ENCODE results near the gene OGFOD3. TPM values are rescaled to one million over a fixed set of nuclear protein-coding genes. Genes with fewer than 3 reads are reported as not detected.
"Not testable (repeated sequence)": the region's sequence is repeated elsewhere in the genome, so short reads cannot be mapped to it uniquely, and the experiment has no call there.

OGFOD3 gene
- total RNA-seq, 4 donors from 2014 or later, result 15.0 to 44.4 (median 24.8) TPM

- Histone ChIP-seq H3K9me3 (no peaks in the 10 kb centered on the region), H3K27me3 (no peaks in the 10 kb centered on the region), H3K4me1 (no peaks in the 10 kb centered on the region), H3K27ac (peak overlapping the region; percentile 51 to 63), H3K36me3 (no peaks in the 10 kb centered on the region), H3K4me3 (no peak overlapping the region)
- TF ChIP-seq, protein P1, sequence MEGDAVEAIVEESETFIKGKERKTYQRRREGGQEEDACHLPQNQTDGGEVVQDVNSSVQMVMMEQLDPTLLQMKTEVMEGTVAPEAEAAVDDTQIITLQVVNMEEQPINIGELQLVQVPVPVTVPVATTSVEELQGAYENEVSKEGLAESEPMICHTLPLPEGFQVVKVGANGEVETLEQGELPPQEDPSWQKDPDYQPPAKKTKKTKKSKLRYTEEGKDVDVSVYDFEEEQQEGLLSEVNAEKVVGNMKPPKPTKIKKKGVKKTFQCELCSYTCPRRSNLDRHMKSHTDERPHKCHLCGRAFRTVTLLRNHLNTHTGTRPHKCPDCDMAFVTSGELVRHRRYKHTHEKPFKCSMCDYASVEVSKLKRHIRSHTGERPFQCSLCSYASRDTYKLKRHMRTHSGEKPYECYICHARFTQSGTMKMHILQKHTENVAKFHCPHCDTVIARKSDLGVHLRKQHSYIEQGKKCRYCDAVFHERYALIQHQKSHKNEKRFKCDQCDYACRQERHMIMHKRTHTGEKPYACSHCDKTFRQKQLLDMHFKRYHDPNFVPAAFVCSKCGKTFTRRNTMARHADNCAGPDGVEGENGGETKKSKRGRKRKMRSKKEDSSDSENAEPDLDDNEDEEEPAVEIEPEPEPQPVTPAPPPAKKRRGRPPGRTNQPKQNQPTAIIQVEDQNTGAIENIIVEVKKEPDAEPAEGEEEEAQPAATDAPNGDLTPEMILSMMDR (IDR thresholded peaks at IDR 0.05), result no peak
- no peak for TF ChIP-seq POLR2A (IDR thresholded peaks at IDR 0.05)
- no peak for DNase-seq
- intact Hi-C loops (cut with DNase I; ENCODE audit: low total_unique reads), result no loop called here
Observed at GRCh38 chr17:82348866-82349265, 69.5 kb downstream of the OGFOD3 start.

DNA sequence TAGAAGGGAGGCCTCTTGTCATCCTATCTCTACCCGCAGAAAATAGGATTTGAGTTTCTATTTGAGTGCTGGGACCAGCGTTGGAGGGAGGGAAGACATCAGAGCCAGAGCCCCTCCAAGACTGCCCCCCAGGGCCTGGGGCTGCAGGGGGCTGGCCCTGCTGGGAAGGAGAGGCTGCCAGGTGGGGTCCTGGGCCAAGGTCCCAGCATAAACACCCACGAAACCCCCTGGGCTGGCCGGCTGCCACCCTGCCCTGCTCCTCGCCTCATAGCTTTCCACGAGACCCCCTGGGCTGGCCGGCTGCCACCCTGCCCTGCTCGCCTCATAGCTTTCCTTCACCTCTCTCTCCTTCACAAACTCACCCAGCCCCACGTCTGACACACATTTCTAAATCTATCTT is 70.0 kb downstream of the OGFOD3 start:
- DNase-seq, result no peak
- TF ChIP-seq POLR2A (IDR thresholded peaks at IDR 0.05), result no peak
- H3K27me3 ChIP-seq, result no peaks in the 10 kb centered on the region
- H3K4me3 ChIP-seq, result no peak overlapping the region
- H3K36me3 ChIP-seq, result no peaks in the 10 kb centered on the region
- peak overlapping the region in 1 of 2 donors; percentile 63 for H3K27ac ChIP-seq
- no peaks in the 10 kb centered on the region for H3K4me1 ChIP-seq
- no peaks in the 10 kb centered on the region for H3K9me3 ChIP-seq
- intact Hi-C loops (cut with DNase I; ENCODE audit: low total_unique reads), result no loop called here

DNA sequence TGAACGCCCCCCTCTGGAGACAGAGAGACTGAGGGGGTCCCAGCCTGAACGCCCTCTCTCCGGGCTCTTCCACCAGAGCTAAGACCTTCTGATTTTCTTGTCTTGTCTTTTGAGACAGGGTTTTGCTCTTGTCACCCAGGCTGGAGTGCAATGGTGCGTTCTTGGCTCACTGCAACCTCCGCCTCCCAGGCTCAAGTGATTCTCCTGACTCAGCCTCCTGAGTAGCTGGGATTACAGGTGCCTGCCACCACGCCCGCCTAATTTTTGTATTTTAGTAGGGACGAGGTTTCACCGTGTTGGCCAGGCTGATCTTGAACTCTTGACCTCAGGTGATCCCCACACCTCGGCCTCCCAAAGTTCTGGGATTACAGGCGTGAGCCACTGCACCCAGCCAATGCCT is 70.4 kb downstream of the OGFOD3 start:
- intact Hi-C loops (cut with DNase I; ENCODE audit: low total_unique reads); H3K27me3 ChIP-seq; DNase-seq; H3K4me3 ChIP-seq; H3K4me1 ChIP-seq; H3K36me3 ChIP-seq; H3K9me3 ChIP-seq: not testable (repeated sequence)
- H3K27ac ChIP-seq, result peak overlapping the region in 1 of 2 donors; percentile 63

DNA sequence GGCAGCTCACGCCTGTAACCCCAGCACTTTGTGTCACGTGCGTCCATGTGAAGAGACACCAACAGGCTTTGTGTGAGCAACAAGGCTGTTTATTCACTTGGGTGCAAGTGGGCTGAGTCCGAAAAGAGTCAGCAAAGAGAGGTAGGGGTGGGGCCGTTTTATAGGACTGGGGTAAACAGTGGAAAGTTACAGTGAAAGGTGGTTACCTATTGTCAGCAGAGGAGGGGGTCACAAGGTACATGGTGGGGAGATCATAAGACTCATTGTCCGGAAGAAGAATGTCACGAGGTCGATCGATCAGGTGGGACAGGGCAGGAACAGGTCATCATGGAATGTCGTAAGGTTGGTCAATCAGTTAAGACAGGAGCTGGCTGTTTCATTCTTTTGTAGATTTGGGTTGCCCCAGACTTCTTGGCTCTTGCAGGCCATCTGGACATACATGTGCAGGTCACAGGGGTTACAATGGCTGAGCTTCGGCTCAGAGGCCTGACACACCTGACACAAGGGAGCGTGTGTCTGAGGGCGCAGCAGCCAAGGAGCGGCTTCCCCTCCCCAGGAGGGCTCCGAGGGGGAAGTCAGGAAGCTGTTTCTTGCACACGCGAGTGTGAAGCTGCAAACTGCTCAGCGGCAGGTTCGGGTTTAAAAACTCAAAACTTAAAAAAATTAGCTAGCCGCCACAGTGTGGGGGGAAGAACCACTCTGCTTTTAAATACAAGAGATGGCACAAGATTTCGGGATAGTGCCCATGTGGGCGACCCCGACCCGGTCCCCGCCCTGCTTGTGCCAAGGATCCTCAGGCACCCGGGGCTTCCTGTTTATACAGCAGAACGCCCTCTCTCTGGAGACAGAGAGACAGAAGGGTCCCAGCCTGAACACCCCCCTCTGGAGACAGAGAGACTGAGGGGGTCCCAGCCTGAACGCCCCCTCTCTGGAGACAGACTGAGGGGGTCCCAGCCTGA is 71.8 kb downstream of the OGFOD3 start:
- Histone ChIP-seq H3K27ac (no peak overlapping the region), H3K36me3 (no peaks in the 10 kb centered on the region), H3K9me3 (no peaks in the 10 kb centered on the region), H3K4me3 (no peak overlapping the region), H3K4me1 (no peaks in the 10 kb centered on the region), H3K27me3 (no peaks in the 10 kb centered on the region)
- intact Hi-C loops (cut with DNase I; ENCODE audit: low total_unique reads), result no loop called here
- no peak for DNase-seq
- TF ChIP-seq, protein P1 (IDR thresholded peaks at IDR 0.05), result no peak
- no peak for TF ChIP-seq POLR2A (IDR thresholded peaks at IDR 0.05)

GRCh38 chr17:82345151-82345976 is 73.0 kb downstream of the OGFOD3 start:
- DNase-seq, result no peak
- intact Hi-C loops (cut with DNase I; ENCODE audit: low total_unique reads), result no loop called here
- Histone ChIP-seq H3K27ac (no peak overlapping the region), H3K36me3 (no peaks in the 10 kb centered on the region), H3K9me3 (no peaks in the 10 kb centered on the region), H3K4me3 (no peak overlapping the region), H3K4me1 (no peaks in the 10 kb centered on the region), H3K27me3 (no peaks in the 10 kb centered on the region)
- TF ChIP-seq, protein P1 (IDR thresholded peaks at IDR 0.05), result no peak
- no peak for TF ChIP-seq POLR2A (IDR thresholded peaks at IDR 0.05)
